Mesenchymal stem cell (in vitro differentiated cells and primary cell): Measurements from ENCODE around the gene ZIK1. TPM values are rescaled to one million over a fixed set of nuclear protein-coding genes. Genes with fewer than 3 reads are reported as not detected.

Experiments
- DNase-seq: peaks from one replicate; pipeline ENCODE4 v3.0.0-alpha.2; 2013
- H2AFZ ChIP-seq: one replicate; pipeline ENCODE4 v1.6.1; 2013; ENCODE audit warnings: low read depth, mild to moderate bottlenecking, control low read depth, inconsistent platforms, low read length, moderate library complexity
- H2AK5ac ChIP-seq: 2 replicates; pipeline ENCODE4 v1.6.1; 2013; ENCODE audit warnings: low read length, moderate library complexity, mild to moderate bottlenecking, inconsistent platforms; ENCODE audit not compliant: severe bottlenecking
- H2BK120ac ChIP-seq: one replicate; pipeline ENCODE4 v1.6.1; 2013; ENCODE audit warnings: low read depth, mild to moderate bottlenecking, inconsistent platforms, low read length, moderate library complexity
- H2BK12ac ChIP-seq, 2 experiments: one replicate each; pipeline ENCODE4 v1.6.1; 2013; ENCODE audit warnings: inconsistent platforms in 2 of 2, low read length in 2 of 2, mild to moderate bottlenecking in 2 of 2, moderate library complexity in 2 of 2, control low read depth in 1 of 2
- H2BK15ac ChIP-seq: one replicate; pipeline ENCODE4 v1.6.1; 2013; ENCODE audit warnings: mild to moderate bottlenecking, low read depth, inconsistent platforms; ENCODE audit not compliant: poor library complexity, severe bottlenecking
- H2BK5ac ChIP-seq: 2 replicates; pipeline ENCODE4 v1.6.1; 2013; ENCODE audit warnings: low read depth, mild to moderate bottlenecking, low read length, control low read depth, inconsistent platforms; ENCODE audit not compliant: poor library complexity, severe bottlenecking
- H3K14ac ChIP-seq, 2 experiments: one replicate each; pipeline ENCODE4 v1.6.1; 2013; ENCODE audit warnings: inconsistent platforms in 2 of 2, low read length in 2 of 2, control low read depth in 1 of 2, mild to moderate bottlenecking in 1 of 2, moderate library complexity in 1 of 2
- H3K18ac ChIP-seq, 2 experiments: one replicate each; pipeline ENCODE4 v1.6.1; 2013; ENCODE audit warnings: inconsistent platforms in 2 of 2, low read length in 2 of 2, control low read depth in 1 of 2, low read depth in 1 of 2, mild to moderate bottlenecking in 1 of 2
- H3K23ac ChIP-seq, 2 experiments: one replicate each; pipeline ENCODE4 v1.6.1; 2013; ENCODE audit warnings: inconsistent platforms in 2 of 2, low read length in 2 of 2, mild to moderate bottlenecking in 2 of 2, moderate library complexity in 2 of 2, control low read depth in 1 of 2
- H3K27ac ChIP-seq: 2 replicates; pipeline ENCODE4 v1.5.1; 2013; ENCODE audit warnings: mild to moderate bottlenecking, moderate library complexity, low read length, control low read depth, inconsistent platforms; ENCODE audit not compliant: poor library complexity, severe bottlenecking
- H3K27me3 ChIP-seq, 2 experiments: 2 replicates each; pipeline versions ENCODE4 v1.6.1 to v1.7.0; 2013; ENCODE audit warnings: low read length in 2 of 2, mild to moderate bottlenecking in 2 of 2, moderate library complexity in 2 of 2, control low read depth in 1 of 2, inconsistent platforms in 1 of 2; ENCODE audit not compliant: control insufficient read depth in 1 of 2, insufficient read depth in 1 of 2
- H3K36me3 ChIP-seq, 2 experiments: 2 replicates each; pipeline versions ENCODE4 v1.6.1 to v1.7.0; 2013; ENCODE audit warnings: low read length in 2 of 2, control low read depth in 1 of 2, inconsistent platforms in 1 of 2, low read depth in 1 of 2, mild to moderate bottlenecking in 1 of 2; ENCODE audit not compliant: insufficient read depth in 2 of 2, control insufficient read depth in 1 of 2
- H3K4ac ChIP-seq, 2 experiments: one replicate each; pipeline ENCODE4 v1.6.1; 2013; ENCODE audit warnings: inconsistent platforms in 2 of 2, low read length in 2 of 2, mild to moderate bottlenecking in 2 of 2, moderate library complexity in 2 of 2, control low read depth in 1 of 2, low read depth in 1 of 2
- H3K4me1 ChIP-seq: 2 replicates; pipeline ENCODE4 v1.6.1; 2013; ENCODE audit warnings: low read depth, low read length, control low read depth; ENCODE audit not compliant: control insufficient read depth, insufficient read depth
- H3K4me2 ChIP-seq: 2 replicates; pipeline ENCODE4 v1.6.1; 2013; ENCODE audit warnings: low read length, mild to moderate bottlenecking, inconsistent platforms; ENCODE audit not compliant: poor library complexity, severe bottlenecking
- H3K4me3 ChIP-seq, 2 experiments: 2 replicates each; pipeline versions ENCODE4 v1.5.1 to v1.7.0; 2013; ENCODE audit warnings: low read length in 2 of 2, mild to moderate bottlenecking in 2 of 2, control low read depth in 1 of 2, low read depth in 1 of 2; ENCODE audit not compliant: insufficient read depth in 1 of 2
- H3K79me1 ChIP-seq: replicated peaks from 2 replicates; pipeline ENCODE4 v1.6.1; 2013; ENCODE audit warnings: mild to moderate bottlenecking, control low read depth, low read length, inconsistent platforms; ENCODE audit not compliant: poor library complexity, severe bottlenecking
- H3K9ac ChIP-seq: 2 replicates; pipeline ENCODE4 v1.7.0; 2013; ENCODE audit warnings: mild to moderate bottlenecking, low read length, moderate library complexity
- H3K9me3 ChIP-seq: 2 replicates; pipeline ENCODE4 v1.7.0; 2013; ENCODE audit warnings: mild to moderate bottlenecking, low read length; ENCODE audit not compliant: control insufficient read depth
- H4K8ac ChIP-seq: one replicate; pipeline ENCODE4 v1.6.1; 2013; ENCODE audit warnings: inconsistent platforms, mild to moderate bottlenecking, low read length, moderate library complexity
- H4K91ac ChIP-seq: one replicate; pipeline ENCODE4 v1.6.1; 2013; ENCODE audit warnings: mild to moderate bottlenecking, low read length, inconsistent platforms
- WGBS: methylation state at CpG from one replicate; pipeline ENCODE4 v1.1.7; 2013; ENCODE audit warnings: mixed read lengths; 5-methylcytosine and 5-hydroxymethylcytosine counted together
- polyA plus RNA-seq, 2 experiments: library from polyadenylated mRNA; stranded (reverse); fragments of 200-250 nt; gene quantifications; one replicate each; pipeline ENCODE4 v1.2.3, GENCODE V29; 2013

ZIK1 gene
- 3.0 TPM for polyA plus RNA-seq (2013, experiment 1 of 2)
- polyA plus RNA-seq (2013, experiment 2 of 2) = 3.2 TPM

DNA sequence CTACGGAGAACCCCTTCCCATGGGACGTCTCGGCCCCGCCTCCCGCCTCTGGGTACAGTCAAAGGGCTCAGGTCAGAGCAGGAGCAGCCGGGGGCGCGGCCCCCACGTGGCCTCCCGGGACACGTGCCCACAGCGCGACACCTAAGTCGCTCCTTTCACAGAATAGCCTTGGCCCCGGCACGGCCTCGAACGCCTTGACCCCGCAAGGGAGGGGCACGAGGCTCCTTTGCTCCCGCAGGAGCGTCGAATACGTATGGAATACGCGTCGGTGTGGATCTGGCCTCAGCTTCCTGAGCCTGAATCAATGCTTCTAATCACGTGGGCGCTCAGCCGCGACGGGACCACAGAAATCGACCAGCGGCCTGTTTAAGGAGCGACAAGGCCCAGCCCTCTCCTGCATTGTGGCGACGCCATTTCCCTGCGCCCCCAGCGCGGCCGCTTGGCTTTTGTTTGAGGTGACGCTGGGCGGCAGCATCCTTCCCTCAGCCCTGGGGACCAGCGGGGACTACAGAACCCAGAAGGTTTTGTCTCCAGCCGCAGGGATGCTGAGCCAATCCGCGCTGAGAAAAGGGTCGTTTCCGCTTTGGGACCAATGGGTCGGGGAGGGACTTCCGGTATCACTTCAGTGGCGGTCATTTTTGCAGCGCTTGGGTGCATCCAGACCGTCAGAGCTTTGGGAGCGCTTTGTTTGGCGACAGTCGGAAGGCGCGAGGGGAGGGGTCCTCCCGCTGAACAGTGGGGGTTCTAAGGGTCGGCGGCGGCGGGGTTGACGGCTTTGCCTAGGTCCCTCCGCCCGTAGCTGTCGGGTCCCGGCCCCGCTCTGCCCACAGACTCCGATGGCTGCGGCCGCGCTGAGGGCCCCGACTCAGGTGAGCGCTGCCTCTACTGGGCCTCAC is at the start of gene ZIK1:
Gene ZIK1, plus strand, starts transcription at position 625 of the 896 bp plus-strand sequence. Its CDS starts 212 bp downstream, at position 837.
- Histone ChIP-seq H2AK5ac (no peak within 1 kb of the TSS), H2BK15ac (no peak within 1 kb of the TSS), H3K14ac (peak within 1 kb of the TSS in 1 of 2 experiments; percentile 58), H4K91ac (peak within 1 kb of the TSS; percentile 85), H2BK5ac (no peak within 1 kb of the TSS), H3K9ac (peak within 1 kb of the TSS; percentile 86), H3K4me2 (peak within 1 kb of the TSS; percentile 88), H3K36me3 (peaks cover 12 to 15% of the 10 kb centered on the region in 2 experiments), H3K4ac (peak within 1 kb of the TSS; percentile 2 to 95), H3K18ac (peak within 1 kb of the TSS; percentile 60 to 76), H2BK120ac (peak within 1 kb of the TSS; percentile 2), H3K4me3 (peak within 1 kb of the TSS; percentile 81 to 93), H3K79me1 (peaks cover 27% of the 10 kb centered on the region), H4K8ac (peak within 1 kb of the TSS; percentile 98), H2BK12ac (no peak within 1 kb of the TSS), H3K27me3 (no peaks in the 10 kb centered on the region), H3K4me1 (peaks cover 11% of the 10 kb centered on the region), H3K9me3 (peaks cover 30% of the 10 kb centered on the region), H3K27ac (peak within 1 kb of the TSS; percentile 37), H2AFZ (peak within 1 kb of the TSS; percentile 95), H3K23ac (no peak within 1 kb of the TSS)
- under 1% methylated on average over 74 of the region's 76 CpGs for WGBS
- DNase-seq = peak; percentile 93

DNA sequence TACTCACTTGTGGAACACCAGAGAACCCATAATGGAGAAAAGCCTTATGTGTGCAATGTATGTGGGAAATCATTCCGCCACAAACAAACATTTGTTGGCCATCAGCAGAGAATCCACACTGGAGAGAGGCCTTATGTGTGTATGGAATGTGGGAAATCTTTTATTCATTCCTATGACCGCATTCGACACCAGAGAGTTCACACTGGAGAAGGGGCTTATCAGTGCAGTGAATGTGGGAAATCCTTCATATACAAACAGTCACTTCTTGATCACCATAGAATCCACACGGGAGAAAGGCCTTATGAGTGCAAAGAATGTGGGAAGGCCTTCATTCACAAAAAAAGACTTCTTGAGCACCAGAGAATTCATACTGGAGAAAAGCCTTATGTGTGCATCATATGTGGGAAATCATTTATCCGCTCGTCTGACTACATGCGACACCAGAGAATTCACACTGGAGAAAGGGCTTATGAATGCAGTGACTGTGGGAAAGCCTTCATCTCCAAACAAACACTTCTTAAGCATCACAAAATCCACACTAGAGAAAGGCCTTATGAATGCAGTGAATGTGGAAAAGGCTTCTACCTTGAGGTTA is 45.9 kb upstream of the ZIK1 start:
- Histone ChIP-seq H3K4me1 (no peaks in the 10 kb centered on the region), H2BK120ac (no peak overlapping the region), H2AFZ (no peak overlapping the region), H3K14ac (no peak overlapping the region), H4K91ac (no peak overlapping the region), H2BK12ac (no peak overlapping the region), H3K18ac (no peak overlapping the region), H3K4me2 (no peak overlapping the region), H3K27me3 (no peaks in the 10 kb centered on the region), H2AK5ac (no peak overlapping the region), H3K79me1 (peaks cover 34% of the 10 kb centered on the region), H3K4ac (no peak overlapping the region), H3K27ac (no peak overlapping the region), H4K8ac (no peak overlapping the region), H3K4me3 (peak overlapping the region in 1 of 2 experiments; percentile 25), H3K9me3 (peaks cover 98% of the 10 kb centered on the region), H2BK15ac (no peak overlapping the region), H3K23ac (no peak overlapping the region), H2BK5ac (no peak overlapping the region), H3K36me3 (peaks cover 56 to 96% of the 10 kb centered on the region in 2 experiments), H3K9ac (no peak overlapping the region)
- 100% methylated on average over 2 of the region's 7 CpGs for WGBS
- peak; percentile 11 for DNase-seq

DNA sequence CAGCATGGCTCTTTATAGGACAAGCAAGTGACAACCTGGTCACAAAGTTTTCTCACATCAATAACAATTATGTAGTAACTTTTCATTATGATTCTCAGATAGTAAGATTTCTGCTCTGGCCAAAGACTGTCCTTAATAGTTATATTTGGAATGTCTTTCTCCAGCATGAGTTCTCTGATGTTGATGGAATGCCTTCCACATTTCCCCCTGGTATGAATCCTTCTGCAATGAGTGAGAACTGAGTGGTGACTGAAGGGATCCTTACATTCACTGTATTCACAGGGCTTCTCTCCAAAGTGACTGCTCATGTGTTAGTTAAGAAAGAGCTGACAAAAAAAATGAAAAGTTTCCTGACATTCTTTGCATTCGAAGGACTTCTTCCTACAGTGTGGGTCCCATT is 37.4 kb upstream of the ZIK1 start:
- peaks cover 15% of the 10 kb centered on the region for H3K79me1 ChIP-seq
- H3K4ac ChIP-seq = no peak overlapping the region
- no peak overlapping the region for H2BK15ac ChIP-seq
- H3K27me3 ChIP-seq = no peaks in the 10 kb centered on the region
- H3K23ac ChIP-seq = no peak overlapping the region
- no peak overlapping the region for H2BK12ac ChIP-seq
- H2AFZ ChIP-seq = no peak overlapping the region
- peaks cover 51 to 99% of the 10 kb centered on the region in 2 experiments for H3K36me3 ChIP-seq
- H3K9me3 ChIP-seq = peaks cover 100% of the 10 kb centered on the region
- no peak overlapping the region for H3K9ac ChIP-seq
- no peak overlapping the region for H2BK5ac ChIP-seq
- H4K91ac ChIP-seq = no peak overlapping the region
- peak overlapping the region in 1 of 2 experiments; percentile 61 for H3K4me3 ChIP-seq
- H3K4me2 ChIP-seq = no peak overlapping the region
- no peak overlapping the region for H3K27ac ChIP-seq
- no peak for DNase-seq
- no peak overlapping the region for H2BK120ac ChIP-seq
- no peak overlapping the region for H4K8ac ChIP-seq
- H2AK5ac ChIP-seq = no peak overlapping the region
- H3K14ac ChIP-seq = no peak overlapping the region
- H3K4me1 ChIP-seq = no peaks in the 10 kb centered on the region
- WGBS = 97% methylated on average over 1 of the region's 1 CpG
- H3K18ac ChIP-seq = no peak overlapping the region

- 90% methylated on average over 2 of the region's 2 CpGs for WGBS
- no peak overlapping the region for H4K91ac ChIP-seq
- no peak overlapping the region for H2BK5ac ChIP-seq
- no peak overlapping the region for H3K4me2 ChIP-seq
- H3K14ac ChIP-seq = no peak overlapping the region
- peak overlapping the region in 1 of 2 experiments; percentile 52 for H3K4me3 ChIP-seq
- H2BK15ac ChIP-seq = no peak overlapping the region
- peaks cover 64 to 93% of the 10 kb centered on the region in 2 experiments for H3K36me3 ChIP-seq
- peaks cover 33% of the 10 kb centered on the region for H3K79me1 ChIP-seq
- H2BK120ac ChIP-seq = no peak overlapping the region
- peaks cover 82% of the 10 kb centered on the region for H3K9me3 ChIP-seq
- no peak overlapping the region for H3K4ac ChIP-seq
- H2AK5ac ChIP-seq = no peak overlapping the region
- no peaks in the 10 kb centered on the region for H3K4me1 ChIP-seq
- H4K8ac ChIP-seq = no peak overlapping the region
- H2AFZ ChIP-seq = no peak overlapping the region
- H3K9ac ChIP-seq = no peak overlapping the region
- no peaks in the 10 kb centered on the region for H3K27me3 ChIP-seq
- H3K27ac ChIP-seq = no peak overlapping the region
- no peak overlapping the region for H2BK12ac ChIP-seq
- no peak for DNase-seq
- no peak overlapping the region for H3K23ac ChIP-seq
- no peak overlapping the region for H3K18ac ChIP-seq
Measured at GRCh38 chr19:57552432-57552831, 31.5 kb upstream of the ZIK1 start.
